Gastrocnemius medialis (tissue), 4 donors: Measurements from ENCODE around the gene THBS4.

Source experiments
- CTCF ChIP-seq, 5 experiments: fragments of 450-650 bp in 3 of 5; fragments of 200-600 bp in 2 of 5; sonication (generic) in 2 of 5; IDR thresholded peaks in 4 of 5; conservative IDR thresholded peaks in 1 of 5; 1 replicate in 4 of 5; 2 replicates in 1 of 5; pipeline ENCODE4 v1.5.1; 2016 to 2019; ENCODE audit warnings: antibody characterized with exemption in 5 of 5, mild to moderate bottlenecking in 3 of 5, moderate library complexity in 3 of 5
- POLR2A ChIP-seq, 2 donors: fragments of 450-650 bp; IDR thresholded peaks; one replicate each; pipeline ENCODE4 v1.6.1; 2017; ENCODE audit warnings: antibody characterized with exemption in 2 of 2, mild to moderate bottlenecking in 2 of 2, moderate library complexity in 2 of 2

GRCh38 chr5:80037366-80037765 is 2.2 kb downstream of the THBS4 start:
- TF ChIP-seq CTCF (IDR thresholded peaks at IDR 0.05 in 4 of 5, conservative IDR thresholded peaks at IDR 0.05 in 1 of 5): no peak
- TF ChIP-seq POLR2A (IDR thresholded peaks at IDR 0.05): no peak
